ENCODE results near the gene POMT2.

Gene POMT2

GRCh38 chr14:77230914-77231313 is 89.8 kb downstream of the POMT2 start:
- Histone ChIP-seq H3K27ac (no peak overlapping the region), H3K4me3 (ENCODE audit: low read depth, low read length) (no peak overlapping the region), H3K27me3 (replicated peaks) (no peaks in the 10 kb centered on the region), H3K36me3 (replicated peaks) (no peaks in the 10 kb centered on the region)
- TF ChIP-seq CTCF (IDR thresholded peaks at IDR 0.05; ENCODE audit: low read depth, low read length, missing control alignments), result no peak
- in situ Hi-C loops (cut with HindIII; ENCODE audit: low pct_ligation_motif_present, low sequenced_read_pairs), result no loop called here
- DNase-seq, result no peak

GRCh38 chr14:77228056-77228455 is 92.6 kb downstream of the POMT2 start:
- DNase-seq, result no peak
- Histone ChIP-seq H3K27me3 (replicated peaks) (no peaks in the 10 kb centered on the region), H3K27ac (no peak overlapping the region), H3K36me3 (replicated peaks) (no peaks in the 10 kb centered on the region), H3K4me3 (ENCODE audit: low read depth, low read length) (no peak overlapping the region)
- in situ Hi-C loops (cut with HindIII; ENCODE audit: low pct_ligation_motif_present, low sequenced_read_pairs), result no loop called here
- TF ChIP-seq CTCF (IDR thresholded peaks at IDR 0.05; ENCODE audit: low read depth, low read length, missing control alignments), result no peak

GRCh38 chr14:77225892-77226557 is 94.7 kb downstream of the POMT2 start:
- in situ Hi-C loops (cut with HindIII; ENCODE audit: low pct_ligation_motif_present, low sequenced_read_pairs), result no loop called here
- H3K27me3 ChIP-seq (replicated peaks), result no peaks in the 10 kb centered on the region
- no peak for DNase-seq
- no peak overlapping the region for H3K4me3 ChIP-seq (ENCODE audit: low read depth, low read length)
- no peak overlapping the region for H3K27ac ChIP-seq
- no peaks in the 10 kb centered on the region for H3K36me3 ChIP-seq (replicated peaks)
- no peak for TF ChIP-seq CTCF (IDR thresholded peaks at IDR 0.05; ENCODE audit: low read depth, low read length, missing control alignments)

GRCh38 chr14:77225254-77225653 is 95.4 kb downstream of the POMT2 start:
- H3K27me3 ChIP-seq (replicated peaks), result no peaks in the 10 kb centered on the region
- H3K36me3 ChIP-seq (replicated peaks), result no peaks in the 10 kb centered on the region
- H3K27ac ChIP-seq, result no peak overlapping the region
- in situ Hi-C loops (cut with HindIII; ENCODE audit: low pct_ligation_motif_present, low sequenced_read_pairs), result no loop called here
- TF ChIP-seq CTCF (IDR thresholded peaks at IDR 0.05; ENCODE audit: low read depth, low read length, missing control alignments), result no peak
- DNase-seq, result no peak
- H3K4me3 ChIP-seq (ENCODE audit: low read depth, low read length), result no peak overlapping the region
